T47D (cell line): ENCODE data around the gene MB.

Experiments used
- DNase-seq, 2 experiments: peaks; one replicate each; pipeline versions ENCODE4 v3.0.0 to v3.0.0-alpha.2; 2011 to 2012; ENCODE audit warnings: low read depth in 1 of 2, low spot score in 1 of 2
- JUND ChIP-seq: IDR thresholded peaks from 2 replicates; pipeline ENCODE4 v1.6.1; 2012; ENCODE audit warnings: low read depth
- in situ Hi-C: cut with HindIII; loops from 2 replicates; pipeline ENCODE4 v1.10.0; 2016; ENCODE audit warnings: low sequenced_read_pairs, low pct_unique_long_range_greater_than_20kb

Gene MB

DNA sequence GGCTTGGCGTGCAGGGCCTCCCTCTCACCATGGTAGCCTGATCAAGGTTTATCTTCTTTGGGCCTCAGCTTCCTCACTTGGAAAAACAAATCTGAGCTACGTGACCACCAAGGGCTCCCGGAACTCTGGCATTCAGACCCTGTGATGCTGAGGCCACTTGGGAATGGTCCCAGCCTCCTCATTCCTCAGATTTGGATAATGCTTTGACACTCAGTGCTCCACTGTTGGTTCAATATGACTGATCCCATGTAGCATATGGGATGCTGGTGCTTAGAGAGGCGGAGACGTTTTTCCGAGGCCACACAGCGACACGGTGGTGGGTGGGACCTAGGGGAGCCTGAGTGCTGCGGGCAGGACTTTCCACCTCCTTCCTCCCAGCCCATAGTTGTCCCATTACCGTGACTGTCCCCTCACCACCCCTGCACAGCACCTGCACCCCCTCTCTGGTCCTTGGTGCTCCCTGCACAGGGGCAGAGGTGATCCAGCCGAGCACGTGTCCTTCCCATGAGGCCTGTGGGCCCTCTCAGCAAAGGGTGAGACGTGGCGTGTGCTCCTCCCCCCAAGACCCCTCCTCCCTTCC is 23.1 kb downstream of the MB start:
- no peak for TF ChIP-seq JUND
- DNase-seq = no peak
- in situ Hi-C loops = no loop called here

DNA sequence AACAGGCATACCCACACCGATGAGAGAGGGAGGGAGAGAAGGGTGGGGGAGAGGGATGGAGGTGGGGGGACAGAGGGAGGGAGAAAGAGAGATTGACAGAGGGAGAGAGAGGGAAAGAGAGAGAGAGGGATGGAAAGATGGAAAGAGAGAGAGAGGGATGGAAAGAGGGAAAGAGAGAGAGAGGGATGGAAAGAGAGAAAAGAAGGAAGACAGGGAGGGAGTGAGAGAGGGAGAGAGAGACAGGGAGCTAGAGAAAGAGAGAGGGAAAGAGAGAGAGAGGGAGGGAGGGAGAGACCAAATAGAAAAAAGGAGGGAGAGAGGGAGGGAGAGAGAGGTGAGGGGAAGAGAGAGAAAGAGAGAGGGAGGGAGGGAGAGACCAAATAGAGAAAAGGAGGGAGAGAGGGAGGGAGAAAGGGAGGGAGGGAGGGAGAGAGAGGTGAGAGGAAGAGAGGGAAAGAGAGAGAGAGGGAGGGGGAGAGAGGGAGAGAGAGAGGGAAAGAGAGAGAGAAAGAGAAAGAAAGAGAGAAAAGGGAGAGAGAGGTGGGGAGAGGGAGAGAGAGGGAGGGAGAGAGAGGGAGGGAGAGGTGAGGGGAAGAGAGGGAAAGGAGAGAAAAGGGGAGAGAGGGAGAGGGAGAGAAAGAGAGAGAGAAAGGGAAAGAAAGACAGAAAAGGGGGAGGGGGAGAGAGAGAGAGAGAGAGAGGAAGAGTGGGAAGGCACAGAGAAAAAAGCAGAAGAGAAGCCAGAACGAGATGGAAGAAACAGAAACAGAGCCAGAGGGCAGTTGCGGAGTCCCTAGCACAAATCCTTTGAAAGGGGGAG is 23.8 kb downstream of the MB start:
- DNase-seq = no peak
- in situ Hi-C loops = no loop called here
- no peak for TF ChIP-seq JUND

DNA sequence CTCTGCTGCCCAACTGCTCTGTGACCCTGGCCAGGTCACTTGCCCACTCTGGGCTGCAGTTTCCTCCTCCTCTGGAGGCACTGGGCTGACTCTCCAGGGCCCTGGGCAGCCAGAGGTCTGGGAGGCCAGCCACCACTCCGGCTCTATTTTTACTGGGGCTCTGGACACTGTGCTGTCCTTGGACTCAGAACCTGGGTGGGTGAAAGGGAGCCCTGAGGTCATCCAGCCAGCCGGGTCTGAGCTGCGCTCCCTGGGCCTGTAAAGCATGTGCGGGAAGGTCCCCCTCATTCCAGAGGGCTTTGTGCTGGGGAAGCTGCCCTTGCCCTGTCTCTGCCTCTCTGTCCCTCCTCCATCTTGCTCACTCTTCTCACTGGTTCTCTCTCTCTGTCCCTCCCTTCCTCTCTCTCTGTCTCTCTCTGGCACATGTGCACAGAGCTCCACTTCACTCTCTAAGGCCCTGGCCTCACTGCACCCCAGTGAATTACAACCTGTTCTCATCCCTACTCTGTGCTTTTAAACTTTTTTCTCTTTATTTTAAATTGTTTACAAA is 24.6 kb downstream of the MB start:
- DNase-seq = no peak
- no peak for TF ChIP-seq JUND
- in situ Hi-C loops = no loop called here

DNA sequence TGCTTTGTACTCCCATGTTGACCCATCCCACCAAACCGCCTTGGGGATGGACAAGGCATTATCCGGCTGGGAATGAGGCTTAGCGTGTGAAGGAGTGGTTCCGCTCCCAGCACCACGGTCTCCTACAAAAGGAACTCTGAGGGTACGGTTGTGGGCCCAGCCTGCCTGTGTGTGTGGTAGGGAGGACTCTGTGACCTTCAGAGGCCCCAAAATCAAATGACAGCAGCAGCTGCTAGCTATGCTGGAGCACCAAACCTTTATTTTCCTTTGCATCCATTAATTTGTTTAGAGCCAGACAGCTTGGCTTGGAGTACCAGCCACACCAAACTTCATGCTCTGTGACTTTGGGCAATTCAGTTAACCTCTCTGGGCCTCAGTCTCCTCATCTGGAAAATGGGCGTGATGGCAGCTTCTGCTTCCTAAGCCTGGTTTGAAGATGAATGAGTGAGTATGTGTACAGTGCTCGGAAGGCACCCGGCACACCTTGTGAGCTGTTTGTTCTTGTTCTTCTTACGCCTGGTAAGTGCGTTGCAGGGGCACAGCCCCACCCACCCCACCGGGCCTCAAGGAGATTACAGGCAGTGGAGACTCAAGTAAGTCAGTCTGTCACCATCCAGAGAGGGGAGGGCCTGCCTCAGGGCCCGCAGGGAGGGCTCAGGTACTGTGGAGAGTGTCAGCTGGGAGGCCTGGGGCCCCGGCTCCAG is 25.3 kb downstream of the MB start:
- in situ Hi-C loops = no loop called here
- TF ChIP-seq JUND = no peak
- no peak for DNase-seq

DNA sequence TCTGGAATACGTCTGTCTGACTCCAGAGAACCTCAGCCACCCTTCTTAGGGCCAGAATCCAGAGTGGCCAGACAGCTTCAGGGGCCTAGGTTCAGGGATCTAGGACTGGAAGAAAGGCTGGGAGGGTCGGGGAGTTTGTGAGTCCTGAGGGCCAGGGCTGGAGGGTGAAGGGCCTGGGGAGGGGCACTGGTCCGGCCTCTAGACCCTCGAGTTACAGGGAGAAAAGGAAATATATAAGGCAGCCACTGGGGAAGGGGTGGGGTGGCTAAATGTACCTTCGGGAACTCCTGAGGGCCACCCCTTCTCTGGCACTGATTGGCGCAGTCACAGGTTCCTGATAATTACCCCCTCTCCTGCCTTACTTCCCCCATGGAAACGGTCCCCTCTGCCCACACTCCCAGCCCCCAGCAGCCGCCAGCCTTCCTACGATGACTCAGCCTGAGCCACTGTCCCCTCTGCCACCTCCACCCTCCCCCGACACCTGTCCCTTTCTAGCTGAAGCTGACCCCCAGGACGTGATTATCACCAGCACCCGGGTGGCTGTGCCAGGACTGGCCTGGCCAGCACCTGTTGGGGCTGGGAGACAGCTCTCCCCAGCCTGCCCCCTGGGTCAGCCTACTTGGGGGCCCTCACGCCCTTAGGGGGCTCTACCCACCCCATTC is 26.4 kb downstream of the MB start:
- in situ Hi-C loops = no loop called here
- no peak for TF ChIP-seq JUND
- no peak for DNase-seq

DNA sequence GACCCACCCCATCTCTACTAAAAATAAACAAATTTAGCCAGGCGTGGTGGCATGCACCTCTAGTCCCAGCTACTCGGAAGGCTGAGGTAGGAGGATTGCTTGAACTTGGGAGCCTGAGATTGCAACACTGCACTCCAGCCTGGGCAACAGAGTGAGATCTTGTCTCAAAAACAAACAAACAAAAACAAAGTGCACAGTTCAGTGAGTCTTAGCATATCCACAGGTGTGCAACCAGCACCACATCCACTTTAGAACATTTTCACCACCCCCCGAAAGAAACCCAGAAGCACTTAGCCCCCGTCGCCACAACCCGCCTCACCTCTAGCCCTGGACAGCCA is 27.4 kb downstream of the MB start:
- in situ Hi-C loops = no loop called here

DNA sequence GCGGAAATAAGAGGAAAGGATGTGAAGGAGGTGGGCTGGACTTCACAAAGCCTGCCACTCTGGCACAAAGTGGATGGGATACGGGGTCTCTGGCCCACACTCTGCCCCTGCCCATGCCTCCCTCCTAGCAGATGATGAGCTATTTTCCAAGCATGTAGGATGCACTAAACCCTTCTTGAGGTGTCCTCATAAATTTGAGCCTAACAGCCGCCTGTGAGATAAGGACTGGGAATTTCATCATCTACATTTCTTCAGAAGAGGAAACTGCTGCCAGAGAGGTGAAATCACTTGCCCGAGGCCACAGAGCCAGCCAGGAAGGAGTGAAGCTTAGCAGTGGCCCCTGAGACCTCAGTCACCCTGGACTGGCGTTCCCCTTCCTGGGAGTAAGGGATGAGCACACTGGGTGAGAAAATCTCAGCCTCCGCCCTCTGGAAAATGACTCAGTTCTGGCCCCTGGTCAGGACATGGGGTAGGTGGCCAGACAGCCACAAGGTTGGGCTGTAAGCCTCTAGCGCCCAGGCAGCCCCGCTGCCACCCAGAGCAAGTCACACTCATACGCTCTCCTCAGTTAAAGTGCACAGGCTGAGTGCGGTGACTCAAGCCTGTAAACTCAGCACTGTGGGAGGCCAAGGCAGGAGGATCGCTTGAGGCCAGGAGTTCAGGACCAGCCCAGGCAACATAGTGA is 27.9 kb downstream of the MB start:
- in situ Hi-C loops = no loop called here
- DNase-seq = no peak
- no peak for TF ChIP-seq JUND

More for the DNA sequence above, 27.4 kb downstream of the MB start:
- TF ChIP-seq JUND = 0 out of 2 replicates have a peak, but pooled peaks have one; percentile 22
- peak in 1 of 2 experiments; percentile 84 for DNase-seq

DNA sequence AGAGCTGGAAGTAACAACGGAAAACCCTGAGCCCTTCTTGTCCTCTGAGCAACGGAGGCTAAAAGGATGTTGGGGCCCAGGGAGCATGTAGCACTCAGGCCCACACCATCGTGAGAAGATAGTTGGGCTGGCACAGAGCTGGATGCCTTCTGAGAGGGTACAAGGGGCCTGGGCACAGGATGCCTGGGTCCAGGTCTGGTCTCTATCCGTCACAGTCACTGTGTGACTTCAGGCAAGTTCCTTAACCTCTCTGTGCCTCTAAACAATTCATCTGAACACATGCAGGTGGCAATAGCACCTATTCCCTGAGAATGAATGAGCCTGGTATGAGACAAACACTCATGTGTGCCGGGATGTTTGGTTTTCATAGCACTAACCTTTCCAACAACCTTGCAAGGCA is 29.2 kb downstream of the MB start:
- TF ChIP-seq JUND = no peak
- in situ Hi-C loops = no loop called here
- DNase-seq = no peak

DNA sequence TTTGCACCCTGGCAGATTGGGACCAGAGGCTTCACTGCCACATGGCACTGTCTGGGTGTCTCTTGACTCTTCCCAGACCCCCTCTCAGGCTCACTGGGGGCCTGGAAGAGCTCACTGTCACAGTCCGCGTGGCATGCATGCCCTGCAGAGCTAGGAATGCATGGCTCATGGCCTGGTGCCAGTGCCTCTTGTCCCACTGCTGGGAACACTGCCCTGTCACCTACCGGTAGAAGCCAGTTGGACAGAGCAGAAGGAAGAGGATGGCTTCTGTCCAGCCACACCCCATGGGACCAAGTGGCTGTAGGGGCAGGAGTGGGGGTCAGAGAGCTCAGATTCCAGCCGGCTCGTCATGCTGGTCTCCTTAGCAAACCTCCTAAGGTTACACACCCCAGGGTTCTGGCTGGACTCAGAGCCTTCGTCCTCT is 29.7 kb downstream of the MB start:
- DNase-seq = peak; percentile 38 to 88
- in situ Hi-C loops = no loop called here
- no peak for TF ChIP-seq JUND

DNA sequence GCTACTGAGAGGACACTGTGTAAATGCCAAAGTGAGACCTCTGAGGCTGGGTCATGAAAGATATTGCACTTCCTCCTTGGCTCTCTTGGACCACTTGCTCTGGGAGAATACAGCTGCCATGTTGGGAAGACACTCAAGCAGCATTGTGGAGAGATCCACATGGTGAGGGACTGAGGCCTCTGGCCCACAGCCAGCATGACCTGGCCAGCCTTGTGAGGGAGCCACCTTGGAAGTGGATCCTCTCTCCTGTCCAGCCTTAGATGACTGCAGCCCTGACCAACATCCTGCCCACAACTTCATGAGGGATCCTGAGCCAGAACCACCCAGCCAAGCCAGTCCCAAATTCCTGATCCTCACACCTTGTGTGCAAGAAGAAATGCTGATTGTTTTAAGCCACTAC is 30.4 kb downstream of the MB start:
- in situ Hi-C loops = no loop called here
- no peak for DNase-seq
- TF ChIP-seq JUND = no peak

DNA sequence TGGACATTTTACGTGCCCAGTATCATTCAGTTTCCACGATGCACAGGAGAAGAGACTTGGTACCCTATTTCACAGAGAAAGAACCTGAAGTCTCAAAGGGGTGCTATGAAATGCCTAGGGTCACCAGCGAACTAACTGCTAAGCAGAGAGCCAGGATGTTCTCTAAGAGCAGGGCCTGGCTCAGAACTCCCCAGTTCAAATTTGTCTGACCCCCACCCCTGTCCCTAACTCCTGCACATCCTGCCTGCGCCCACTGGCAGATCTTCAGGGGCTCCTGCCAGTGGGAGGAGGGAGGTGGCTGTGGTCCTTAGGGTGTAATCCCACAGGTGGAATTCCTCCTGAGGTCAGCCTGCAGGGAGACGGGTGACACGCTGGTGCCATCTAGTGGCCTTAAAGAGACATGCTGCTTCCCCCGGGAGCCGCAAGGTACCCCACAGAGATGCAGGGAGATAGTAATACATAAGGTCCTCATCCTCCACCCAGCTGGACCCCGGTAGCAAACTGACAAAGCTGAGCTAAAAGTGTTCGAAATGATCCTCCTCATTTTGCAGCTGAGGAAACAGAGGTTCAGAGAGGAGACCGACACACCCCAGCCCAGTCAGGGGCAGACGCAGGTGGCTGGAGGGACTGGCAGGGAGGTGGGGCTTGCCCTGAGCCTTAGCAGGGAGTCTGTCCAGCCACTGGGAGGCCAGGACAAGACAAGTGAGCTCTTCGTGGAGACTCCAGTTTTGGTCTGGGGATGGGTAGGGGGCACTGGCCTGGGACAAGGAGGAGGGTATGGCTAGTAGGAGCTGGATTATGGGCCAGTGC is 34.1 kb downstream of the MB start:
- TF ChIP-seq JUND = no peak
- in situ Hi-C loops = no loop called here
- peak; percentile 70 to 76 for DNase-seq
